Hepatocyte (in vitro differentiated cells): ENCODE measurements around the gene HBB. TPM values are rescaled to one million over a fixed set of nuclear protein-coding genes. Genes with fewer than 3 reads are reported as not detected.
"Not testable (repeated sequence)": the region's sequence is repeated elsewhere in the genome, so short reads cannot be mapped to it uniquely, and the experiment has no call there.

Experiments used
- DNase-seq: peaks from one replicate; pipeline ENCODE4 v3.0.0-alpha.2; 2016; ENCODE audit warnings: low spot score
- H2AFZ ChIP-seq: fragments of 200-600 bp; sonication (generic); 2 replicates; pipeline ENCODE4 v1.6.0; 2016; ENCODE audit warnings: antibody characterized with exemption, mild to moderate bottlenecking
- H3K27ac ChIP-seq: fragments of 200-600 bp; sonication (generic); 2 replicates; pipeline ENCODE4 v1.5.1; 2016; ENCODE audit warnings: mild to moderate bottlenecking
- H3K27me3 ChIP-seq: fragments of 200-600 bp; sonication (generic); 2 replicates; pipeline ENCODE4 v1.6.1; 2016
- H3K36me3 ChIP-seq: fragments of 200-600 bp; sonication (generic); replicated peaks from 2 replicates; pipeline ENCODE4 v1.5.1; 2016; ENCODE audit warnings: low read depth; ENCODE audit not compliant: insufficient read depth
- H3K4me1 ChIP-seq: fragments of 200-600 bp; sonication (generic); 2 replicates; pipeline ENCODE4 v1.5.1; 2016; ENCODE audit warnings: mild to moderate bottlenecking, moderate library complexity; ENCODE audit not compliant: insufficient read depth
- H3K4me2 ChIP-seq: fragments of 200-600 bp; sonication (generic); 2 replicates; pipeline ENCODE4 v1.6.0; 2016
- H3K4me3 ChIP-seq: fragments of 200-600 bp; sonication (generic); 2 replicates; pipeline ENCODE4 v1.5.1; 2016; ENCODE audit warnings: mild to moderate bottlenecking
- H3K79me2 ChIP-seq: fragments of 200-600 bp; sonication (generic); 2 replicates; pipeline ENCODE4 v1.6.0; 2017; ENCODE audit warnings: mild to moderate bottlenecking
- H3K9me2 ChIP-seq: fragments of 200-600 bp; sonication (generic); replicated peaks from 2 replicates; pipeline ENCODE4 v1.6.0; 2017; ENCODE audit warnings: mild to moderate bottlenecking; ENCODE audit not compliant: insufficient read depth
- H3K9me3 ChIP-seq: fragments of 200-600 bp; sonication (generic); 2 replicates; pipeline ENCODE4 v1.5.1; 2016; ENCODE audit warnings: low read depth, mild to moderate bottlenecking
- H4K20me1 ChIP-seq: fragments of 200-600 bp; sonication (generic); 2 replicates; pipeline ENCODE4 v1.6.0; 2016; ENCODE audit warnings: mild to moderate bottlenecking; ENCODE audit not compliant: insufficient read depth, poor library complexity, severe bottlenecking
- EZH2 ChIP-seq: fragments of 200-600 bp; sonication (generic); IDR thresholded peaks from 2 replicates; pipeline ENCODE4 v1.6.1; 2016; ENCODE audit warnings: antibody characterized with exemption, mild to moderate bottlenecking, borderline replicate concordance
- EZH2phosphoT487 ChIP-seq: fragments of 200-600 bp; sonication (generic); IDR thresholded peaks from one replicate; pipeline ENCODE4 v1.6.1; 2018; ENCODE audit warnings: antibody characterized with exemption, mild to moderate bottlenecking, low read depth, moderate library complexity; ENCODE audit not compliant: unreplicated experiment, severe bottlenecking
- WGBS: methylation state at CpG from one replicate; pipeline ENCODE4 v1.1.6; 2016; ENCODE audit warnings: low lambda C conversion rate; ENCODE audit errors: missing lambda C conversion rate; 5-methylcytosine and 5-hydroxymethylcytosine counted together
- polyA plus RNA-seq: library from polyadenylated mRNA; unstranded; fragments of >200 nt; fragmentation: Nextera tagmentation; extraction: Ambion mirVana; gene quantifications from 2 replicates; pipeline ENCODE4 v1.2.1, GENCODE V29; 2016
- total RNA-seq: library from RNA; depleted of rRNA; stranded (reverse); fragments of >200 nt; gene quantifications from 2 replicates; pipeline ENCODE4 v1.2.3, GENCODE V29; 2014
- TF ChIP-seq, protein P1 (sequence below): fragments of 200-600 bp; sonication (generic); IDR thresholded peaks from 2 replicates; pipeline ENCODE4 v1.5.1; 2016; ENCODE audit warnings: antibody characterized with exemption, mild to moderate bottlenecking; ENCODE audit not compliant: poor library complexity

The HBB gene
- total and polyA plus RNA-seq, 2 experiments from 2014 or later, result not detected

GRCh38 chr11:5266609-5267008 is 39.7 kb upstream of the HBB start:
- no peaks in the 10 kb centered on the region for H3K79me2 ChIP-seq
- H3K4me1 ChIP-seq, result no peaks in the 10 kb centered on the region
- no peak overlapping the region for H3K4me2 ChIP-seq
- no peaks in the 10 kb centered on the region for H3K36me3 ChIP-seq
- H3K27ac ChIP-seq, result no peak overlapping the region
- no peak overlapping the region for H3K4me3 ChIP-seq
- no peak overlapping the region for H2AFZ ChIP-seq
- no peaks in the 10 kb centered on the region for H3K9me2 ChIP-seq
- H3K27me3 ChIP-seq, result no peaks in the 10 kb centered on the region
- no peak for TF ChIP-seq EZH2
- TF ChIP-seq, protein P1, sequence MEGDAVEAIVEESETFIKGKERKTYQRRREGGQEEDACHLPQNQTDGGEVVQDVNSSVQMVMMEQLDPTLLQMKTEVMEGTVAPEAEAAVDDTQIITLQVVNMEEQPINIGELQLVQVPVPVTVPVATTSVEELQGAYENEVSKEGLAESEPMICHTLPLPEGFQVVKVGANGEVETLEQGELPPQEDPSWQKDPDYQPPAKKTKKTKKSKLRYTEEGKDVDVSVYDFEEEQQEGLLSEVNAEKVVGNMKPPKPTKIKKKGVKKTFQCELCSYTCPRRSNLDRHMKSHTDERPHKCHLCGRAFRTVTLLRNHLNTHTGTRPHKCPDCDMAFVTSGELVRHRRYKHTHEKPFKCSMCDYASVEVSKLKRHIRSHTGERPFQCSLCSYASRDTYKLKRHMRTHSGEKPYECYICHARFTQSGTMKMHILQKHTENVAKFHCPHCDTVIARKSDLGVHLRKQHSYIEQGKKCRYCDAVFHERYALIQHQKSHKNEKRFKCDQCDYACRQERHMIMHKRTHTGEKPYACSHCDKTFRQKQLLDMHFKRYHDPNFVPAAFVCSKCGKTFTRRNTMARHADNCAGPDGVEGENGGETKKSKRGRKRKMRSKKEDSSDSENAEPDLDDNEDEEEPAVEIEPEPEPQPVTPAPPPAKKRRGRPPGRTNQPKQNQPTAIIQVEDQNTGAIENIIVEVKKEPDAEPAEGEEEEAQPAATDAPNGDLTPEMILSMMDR, result no peak
- TF ChIP-seq EZH2phosphoT487, result no peak
- H3K9me3 ChIP-seq, result no peaks in the 10 kb centered on the region
- H4K20me1 ChIP-seq, result no peaks in the 10 kb centered on the region
- no peak for DNase-seq

- H3K79me2 ChIP-seq, result no peaks in the 10 kb centered on the region
- WGBS, result 44% methylated on average over 2 of the region's 2 CpGs
- H3K4me1 ChIP-seq, result no peaks in the 10 kb centered on the region
- no peaks in the 10 kb centered on the region for H4K20me1 ChIP-seq
- H3K27ac ChIP-seq, result no peak overlapping the region
- no peak for TF ChIP-seq EZH2phosphoT487
- TF ChIP-seq EZH2, result no peak
- TF ChIP-seq, protein P1, result no peak
- no peak overlapping the region for H3K4me3 ChIP-seq
- no peaks in the 10 kb centered on the region for H3K36me3 ChIP-seq
- no peaks in the 10 kb centered on the region for H3K27me3 ChIP-seq
- no peaks in the 10 kb centered on the region for H3K9me3 ChIP-seq
- no peak overlapping the region for H3K4me2 ChIP-seq
- no peak overlapping the region for H2AFZ ChIP-seq
- H3K9me2 ChIP-seq, result no peaks in the 10 kb centered on the region
- no peak for DNase-seq
Measured at GRCh38 chr11:5265832-5266231, 39.0 kb upstream of the HBB start.

GRCh38 chr11:5258543-5259262 is 31.8 kb upstream of the HBB start:
- Histone ChIP-seq H4K20me1 (no peaks in the 10 kb centered on the region), H3K9me2 (peaks cover 3% of the 10 kb centered on the region), H3K9me3 (no peaks in the 10 kb centered on the region), H3K4me1 (no peaks in the 10 kb centered on the region), H3K79me2 (no peaks in the 10 kb centered on the region), H2AFZ (no peak overlapping the region), H3K4me3 (no peak overlapping the region), H3K27ac (no peak overlapping the region), H3K27me3 (no peaks in the 10 kb centered on the region), H3K4me2 (no peak overlapping the region), H3K36me3 (no peaks in the 10 kb centered on the region)
- no peak for DNase-seq
- TF ChIP-seq EZH2phosphoT487 (no peak), EZH2 (no peak)
- TF ChIP-seq, protein P1, result no peak
- 65% methylated on average over 7 of the region's 7 CpGs for WGBS

GRCh38 chr11:5257296-5257695 is 30.4 kb upstream of the HBB start:
- Histone ChIP-seq H2AFZ (no peak overlapping the region), H3K4me3 (no peak overlapping the region), H3K36me3 (no peaks in the 10 kb centered on the region), H3K9me2 (peaks cover 3% of the 10 kb centered on the region), H3K4me1 (no peaks in the 10 kb centered on the region), H3K27me3 (no peaks in the 10 kb centered on the region), H3K27ac (no peak overlapping the region), H3K9me3 (no peaks in the 10 kb centered on the region), H3K79me2 (no peaks in the 10 kb centered on the region), H4K20me1 (no peaks in the 10 kb centered on the region), H3K4me2 (no peak overlapping the region)
- TF ChIP-seq, protein P1, result no peak
- no peak for TF ChIP-seq EZH2phosphoT487
- TF ChIP-seq EZH2, result no peak
- 27% methylated on average over 2 of the region's 2 CpGs for WGBS
- no peak for DNase-seq

- WGBS, result 87% methylated on average over 4 of the region's 9 CpGs
- H3K4me2 ChIP-seq, H3K27me3 ChIP-seq, H2AFZ ChIP-seq, H3K4me1 ChIP-seq, DNase-seq, H3K4me3 ChIP-seq, H3K79me2 ChIP-seq, H3K9me3 ChIP-seq, H3K27ac ChIP-seq, H3K9me2 ChIP-seq, H4K20me1 ChIP-seq, H3K36me3 ChIP-seq: not testable (repeated sequence)
Measured at GRCh38 chr11:5254646-5255413, 28.0 kb upstream of the HBB start, which contains the start of gene HBG2. TSS of gene HBG2 (minus strand) at chr11:5254781. CDS start at chr11:5254728, 53 bp downstream.
